NCI-H1694 (cell line): ENCODE results near the gene RASL12.
"Not testable (repeated sequence)": the region's sequence is repeated elsewhere in the genome, so short reads cannot be mapped to it uniquely, and the experiment has no call there.

Experiments
- DNase-seq: peaks from one replicate; lab custom pipeline; 2025; lab: John Stamatoyannopoulos, UW

Gene RASL12

GRCh38 chr15:65067645-65068402 lies at the start of gene RASL12:
TSS of gene RASL12 (minus strand) at chr15:65067991. CDS start at chr15:65067835, 156 bp downstream.
- no peak for DNase-seq

- DNase-seq, result no peak
These were observed 47.8 kb upstream of the RASL12 start for GRCh38 chr15:65115542-65115941.

- DNase-seq, result peak; percentile 71
These were observed 47.3 kb upstream of the RASL12 start, which contains the start of gene UBAP1L for GRCh38 chr15:65115086-65115485. TSS of gene UBAP1L (minus strand) at chr15:65115200. CDS start at chr15:65106215, 8,985 bp downstream.

- DNase-seq, result no peak
These were observed 43.0 kb upstream of the RASL12 start for GRCh38 chr15:65110676-65111292.

- DNase-seq, result no peak
These were observed 38.3 kb upstream of the RASL12 start for GRCh38 chr15:65106011-65106590.

GRCh38 chr15:65105038-65105437 lies 37.2 kb upstream of the RASL12 start:
- DNase-seq, result no peak

GRCh38 chr15:65102912-65103311 lies 35.1 kb upstream of the RASL12 start:
- DNase-seq, result no peak

GRCh38 chr15:65101891-65102708 lies 34.3 kb upstream of the RASL12 start:
- no peak for DNase-seq

GRCh38 chr15:65101411-65101890 lies 33.7 kb upstream of the RASL12 start:
- peak; percentile 59 for DNase-seq

GRCh38 chr15:65100442-65100841 lies 32.7 kb upstream of the RASL12 start:
- no peak for DNase-seq

GRCh38 chr15:65099801-65100200 lies 32.0 kb upstream of the RASL12 start:
- not testable (repeated sequence) for DNase-seq

- no peak for DNase-seq
These were observed 31.5 kb upstream of the RASL12 start for GRCh38 chr15:65099336-65099735.

- DNase-seq, result no peak
These were observed 30.0 kb upstream of the RASL12 start for GRCh38 chr15:65097651-65098263.

GRCh38 chr15:65096481-65097385 lies 28.9 kb upstream of the RASL12 start:
- no peak for DNase-seq

GRCh38 chr15:65095747-65096104 lies 27.9 kb upstream of the RASL12 start:
- no peak for DNase-seq

GRCh38 chr15:65095011-65095746 lies 27.4 kb upstream of the RASL12 start:
- no peak for DNase-seq

- no peak for DNase-seq
These were observed 26.7 kb upstream of the RASL12 start for GRCh38 chr15:65094294-65094995.

- DNase-seq, result not testable (repeated sequence)
These were observed 26.0 kb upstream of the RASL12 start for GRCh38 chr15:65093793-65094170.
